Trophoblast cell (in vitro differentiated cells and primary cell): Measurements from ENCODE around the gene JARID2.
A peak's percentile ranks its signal among the peaks of the same experiment; 100 is the strongest.

ENCODE experiments used
- DNase-seq, 2 donors: peaks; one replicate each; pipeline ENCODE4 v3.0.0-alpha.2; 2016
- H2AFZ ChIP-seq: 2 replicates; pipeline ENCODE4 v1.6.1; 2013; ENCODE audit warnings: low read length, moderate library complexity, mild to moderate bottlenecking; ENCODE audit not compliant: insufficient read depth, poor library complexity
- H2AK5ac ChIP-seq: 2 replicates; pipeline ENCODE4 v1.6.1; 2013; ENCODE audit warnings: mild to moderate bottlenecking, low read length
- H2BK120ac ChIP-seq: 2 replicates; pipeline ENCODE4 v1.6.1; 2013; ENCODE audit warnings: low read length, mild to moderate bottlenecking, moderate library complexity; ENCODE audit not compliant: insufficient read depth, poor library complexity
- H2BK12ac ChIP-seq: 2 replicates; pipeline ENCODE4 v1.6.1; 2013; ENCODE audit warnings: mild to moderate bottlenecking, low read length, moderate library complexity
- H2BK5ac ChIP-seq: 2 replicates; pipeline ENCODE4 v1.6.1; 2013; ENCODE audit warnings: low read length, low read depth, moderate library complexity, mild to moderate bottlenecking; ENCODE audit not compliant: poor library complexity
- H3K14ac ChIP-seq: 2 replicates; pipeline ENCODE4 v1.6.1; 2013; ENCODE audit warnings: mild to moderate bottlenecking, low read length
- H3K18ac ChIP-seq: 2 replicates; pipeline ENCODE4 v1.6.1; 2013; ENCODE audit warnings: mild to moderate bottlenecking, low read length
- H3K23ac ChIP-seq: 2 replicates; pipeline ENCODE4 v1.6.1; 2013; ENCODE audit warnings: low read length
- H3K27ac ChIP-seq: 2 replicates; pipeline ENCODE4 v1.5.1; 2013; ENCODE audit warnings: low read depth, mild to moderate bottlenecking, inconsistent platforms, low read length, moderate library complexity
- H3K27me3 ChIP-seq: 2 replicates; pipeline ENCODE4 v1.6.1; 2013; ENCODE audit warnings: inconsistent platforms, mild to moderate bottlenecking, low read length, moderate library complexity; ENCODE audit not compliant: insufficient read depth
- H3K36me3 ChIP-seq, 2 experiments: 1 replicate in 1 of 2; 2 replicates in 1 of 2; pipeline ENCODE4 v1.6.1; 2013; ENCODE audit warnings: low read length in 2 of 2, mild to moderate bottlenecking in 2 of 2, moderate library complexity in 1 of 2; ENCODE audit not compliant: insufficient read depth in 2 of 2, control insufficient read depth in 1 of 2
- H3K4ac ChIP-seq: 2 replicates; pipeline ENCODE4 v1.6.1; 2013; ENCODE audit warnings: low read depth, mild to moderate bottlenecking, low read length, moderate library complexity
- H3K4me1 ChIP-seq, 2 experiments: 1 replicate in 1 of 2; 2 replicates in 1 of 2; pipeline ENCODE4 v1.6.1; 2013; ENCODE audit warnings: low read length in 2 of 2, mild to moderate bottlenecking in 2 of 2, moderate library complexity in 1 of 2; ENCODE audit not compliant: insufficient read depth in 2 of 2, control insufficient read depth in 1 of 2
- H3K4me2 ChIP-seq: 2 replicates; pipeline ENCODE4 v1.6.1; 2013; ENCODE audit warnings: inconsistent platforms, mild to moderate bottlenecking, low read length, moderate library complexity
- H3K4me3 ChIP-seq: 2 replicates; pipeline ENCODE4 v1.5.1; 2013; ENCODE audit warnings: mild to moderate bottlenecking, low read depth, low read length, inconsistent platforms
- H3K79me1 ChIP-seq: one replicate; pipeline ENCODE4 v1.6.1; 2013; ENCODE audit warnings: low read length
- H3K79me2 ChIP-seq: 2 replicates; pipeline ENCODE4 v1.6.1; 2013; ENCODE audit warnings: low read length, mild to moderate bottlenecking; ENCODE audit not compliant: control insufficient read depth, insufficient read depth, poor library complexity
- H3K9ac ChIP-seq: 2 replicates; pipeline ENCODE4 v1.6.1; 2013; ENCODE audit warnings: mild to moderate bottlenecking, low read length
- H3K9me3 ChIP-seq: 2 replicates; pipeline ENCODE4 v1.6.1; 2013; ENCODE audit warnings: low read depth, mild to moderate bottlenecking, control low read depth, inconsistent platforms, low read length; ENCODE audit not compliant: insufficient read depth
- H4K12ac ChIP-seq: 2 replicates; pipeline ENCODE4 v1.6.1; 2013; ENCODE audit warnings: low read depth, mild to moderate bottlenecking, low read length, moderate library complexity
- H4K8ac ChIP-seq: 2 replicates; pipeline ENCODE4 v1.6.1; 2013; ENCODE audit warnings: low read depth, mild to moderate bottlenecking, low read length, moderate library complexity
- H4K91ac ChIP-seq: one replicate; pipeline ENCODE4 v1.6.1; 2013; ENCODE audit warnings: low read depth, mild to moderate bottlenecking, low read length, moderate library complexity
- WGBS: extraction: QIAGEN DNeasy Blood & Tissue Kit; methylation state at CpG from one replicate; pipeline ENCODE4 v1.1.7; 2013; ENCODE audit warnings: missing lambda C conversion rate; ENCODE audit not compliant: insufficient read length, insufficient coverage; ENCODE audit errors: extremely low coverage; 5-methylcytosine and 5-hydroxymethylcytosine counted together

Gene JARID2

DNA sequence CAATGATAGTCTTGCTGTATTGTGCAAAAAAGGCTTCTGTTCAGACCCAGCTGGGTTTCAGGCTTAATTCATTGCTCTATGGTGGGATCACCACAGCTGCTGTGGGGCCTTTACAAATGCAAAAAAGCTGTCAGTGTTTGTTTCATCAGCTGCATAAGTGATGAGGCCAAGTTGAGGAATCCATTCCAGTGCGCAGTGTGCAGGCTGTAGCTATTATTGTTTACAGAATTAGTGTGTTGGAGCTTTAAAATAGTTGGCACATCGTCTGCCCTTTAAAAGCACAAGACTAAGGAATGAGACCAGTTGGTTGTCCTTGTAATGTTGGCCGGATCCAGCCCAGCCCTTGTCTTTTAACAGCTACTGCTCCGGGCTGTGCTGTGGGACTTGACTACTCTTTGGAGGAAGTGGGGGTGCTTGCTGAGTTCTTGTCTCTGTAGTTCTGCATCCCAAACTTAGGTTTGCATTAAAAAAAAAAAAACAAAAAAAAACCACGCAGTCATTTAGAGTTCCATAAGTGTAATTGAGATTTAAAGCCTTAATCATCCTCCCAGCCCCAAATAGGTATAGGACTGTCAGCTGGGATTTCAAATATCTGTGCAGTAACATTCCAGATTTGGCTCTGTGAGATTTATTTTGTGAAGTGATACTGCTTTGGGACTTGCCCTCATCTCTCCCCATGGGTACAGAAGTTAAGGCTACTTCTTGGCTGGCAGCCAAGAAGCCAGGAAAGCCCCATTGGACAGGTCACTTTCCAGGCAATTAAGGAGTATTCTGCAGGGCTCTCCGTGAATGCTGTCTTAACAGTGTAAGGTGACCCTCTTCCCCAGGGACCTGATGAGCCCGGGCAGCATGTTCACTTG lies 19.3 kb downstream of the JARID2 start:
- H3K18ac ChIP-seq = no peak overlapping the region
- H4K12ac ChIP-seq = no peak overlapping the region
- H2BK120ac ChIP-seq = no peak overlapping the region
- peak overlapping the region; percentile 3 for H3K4me3 ChIP-seq
- H4K91ac ChIP-seq = no peak overlapping the region
- peak overlapping the region; percentile 35 for H2AFZ ChIP-seq
- no peak overlapping the region for H3K23ac ChIP-seq
- H3K9me3 ChIP-seq = no peaks in the 10 kb centered on the region
- no peak for DNase-seq
- H3K14ac ChIP-seq = no peak overlapping the region
- peaks cover 7% of the 10 kb centered on the region for H3K79me2 ChIP-seq
- peaks cover 3 to 18% of the 10 kb centered on the region in 2 experiments for H3K4me1 ChIP-seq
- no peaks in the 10 kb centered on the region for H3K27me3 ChIP-seq
- H3K36me3 ChIP-seq = peaks cover 0 to 2% of the 10 kb centered on the region in 2 experiments
- no peak overlapping the region for H2BK5ac ChIP-seq
- H3K4me2 ChIP-seq = no peak overlapping the region
- H3K9ac ChIP-seq = no peak overlapping the region
- H2BK12ac ChIP-seq = no peak overlapping the region
- H4K8ac ChIP-seq = no peak overlapping the region
- H3K27ac ChIP-seq = no peak overlapping the region
- H3K4ac ChIP-seq = peak overlapping the region; percentile 58
- no CpG with 5 or more reads among the region's 7 CpGs for WGBS
- H3K79me1 ChIP-seq = no peaks in the 10 kb centered on the region
- H2AK5ac ChIP-seq = no peak overlapping the region

DNA sequence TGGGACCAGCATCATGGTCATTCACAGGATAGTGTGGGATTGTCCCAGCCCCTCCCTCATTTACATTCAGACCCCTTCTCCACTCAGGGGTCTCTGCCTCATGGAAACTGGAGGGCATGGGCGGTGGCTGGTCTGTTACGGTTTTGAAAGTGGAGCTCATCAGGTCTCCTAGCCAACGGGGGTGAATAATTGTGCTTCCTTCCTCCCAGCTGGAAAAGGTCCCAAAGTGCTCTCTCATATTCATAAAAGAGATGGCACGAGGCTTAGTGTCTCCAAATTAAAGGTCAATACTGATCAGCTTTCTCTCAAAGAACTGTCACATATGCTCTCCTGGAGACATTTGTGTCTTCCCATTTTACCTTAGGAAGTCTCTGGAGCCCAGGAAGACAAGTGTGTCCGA lies 19.9 kb downstream of the JARID2 start:
- no peak overlapping the region for H2BK12ac ChIP-seq
- H3K9me3 ChIP-seq = no peaks in the 10 kb centered on the region
- no CpG with 5 or more reads among the region's 5 CpGs for WGBS
- H2BK5ac ChIP-seq = no peak overlapping the region
- H3K36me3 ChIP-seq = peaks cover 0 to 2% of the 10 kb centered on the region in 2 experiments
- no peaks in the 10 kb centered on the region for H3K79me1 ChIP-seq
- H3K79me2 ChIP-seq = peaks cover 7% of the 10 kb centered on the region
- DNase-seq = no peak
- H3K9ac ChIP-seq = no peak overlapping the region
- no peak overlapping the region for H3K4me2 ChIP-seq
- no peak overlapping the region for H4K12ac ChIP-seq
- no peak overlapping the region for H3K27ac ChIP-seq
- no peak overlapping the region for H4K91ac ChIP-seq
- H3K27me3 ChIP-seq = no peaks in the 10 kb centered on the region
- H3K18ac ChIP-seq = no peak overlapping the region
- H2BK120ac ChIP-seq = no peak overlapping the region
- no peak overlapping the region for H3K14ac ChIP-seq
- peak overlapping the region; percentile 3 for H3K4me3 ChIP-seq
- H4K8ac ChIP-seq = no peak overlapping the region
- H3K4ac ChIP-seq = peak overlapping the region; percentile 58
- peak overlapping the region; percentile 35 for H2AFZ ChIP-seq
- no peak overlapping the region for H2AK5ac ChIP-seq
- no peak overlapping the region for H3K23ac ChIP-seq
- peaks cover 3 to 18% of the 10 kb centered on the region in 2 experiments for H3K4me1 ChIP-seq

DNA sequence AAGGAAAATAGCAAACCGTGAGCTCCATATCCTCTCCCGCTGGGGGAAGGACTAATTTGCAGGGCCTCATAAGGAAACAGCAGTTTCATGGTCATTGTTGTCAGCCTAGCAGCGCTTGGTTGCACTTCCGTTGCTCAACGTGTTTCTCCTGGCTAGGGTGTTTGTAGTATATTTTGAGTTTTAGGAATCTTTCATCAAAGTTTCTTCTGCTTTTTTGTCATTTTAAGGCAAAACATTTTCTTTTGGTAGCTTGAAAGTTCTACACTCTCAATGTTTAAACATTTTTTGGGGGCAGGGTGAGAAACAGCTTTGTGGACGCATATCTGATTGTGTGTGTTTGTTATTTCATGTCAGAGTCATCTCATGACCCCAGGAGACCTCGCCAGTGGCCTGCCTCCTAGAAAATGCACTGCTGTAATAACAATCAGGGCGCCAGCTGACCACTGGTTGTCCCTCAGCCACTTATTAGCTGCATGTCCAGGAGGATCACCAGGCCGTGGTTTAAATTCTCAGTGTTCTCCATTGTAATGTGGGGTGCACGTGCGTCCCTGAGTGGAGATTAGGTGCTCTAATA lies 20.6 kb downstream of the JARID2 start:
- no peak overlapping the region for H3K14ac ChIP-seq
- no peak overlapping the region for H3K23ac ChIP-seq
- no peaks in the 10 kb centered on the region for H3K27me3 ChIP-seq
- H3K4me1 ChIP-seq = peaks cover 3 to 18% of the 10 kb centered on the region in 2 experiments
- no peak overlapping the region for H3K9ac ChIP-seq
- DNase-seq = peak; percentile 57 to 63
- H3K79me1 ChIP-seq = no peaks in the 10 kb centered on the region
- no peak overlapping the region for H4K91ac ChIP-seq
- no peak overlapping the region for H4K8ac ChIP-seq
- no peak overlapping the region for H3K27ac ChIP-seq
- H3K79me2 ChIP-seq = peaks cover 7% of the 10 kb centered on the region
- no peak overlapping the region for H2BK12ac ChIP-seq
- no peak overlapping the region for H2AK5ac ChIP-seq
- H2AFZ ChIP-seq = no peak overlapping the region
- no peak overlapping the region for H3K4me2 ChIP-seq
- H2BK5ac ChIP-seq = no peak overlapping the region
- H4K12ac ChIP-seq = no peak overlapping the region
- WGBS = no CpG with 5 or more reads among the region's 11 CpGs
- H2BK120ac ChIP-seq = no peak overlapping the region
- no peak overlapping the region for H3K18ac ChIP-seq
- no peak overlapping the region for H3K4ac ChIP-seq
- no peaks in the 10 kb centered on the region for H3K9me3 ChIP-seq
- H3K36me3 ChIP-seq = peaks cover 0 to 2% of the 10 kb centered on the region in 2 experiments
- no peak overlapping the region for H3K4me3 ChIP-seq

DNA sequence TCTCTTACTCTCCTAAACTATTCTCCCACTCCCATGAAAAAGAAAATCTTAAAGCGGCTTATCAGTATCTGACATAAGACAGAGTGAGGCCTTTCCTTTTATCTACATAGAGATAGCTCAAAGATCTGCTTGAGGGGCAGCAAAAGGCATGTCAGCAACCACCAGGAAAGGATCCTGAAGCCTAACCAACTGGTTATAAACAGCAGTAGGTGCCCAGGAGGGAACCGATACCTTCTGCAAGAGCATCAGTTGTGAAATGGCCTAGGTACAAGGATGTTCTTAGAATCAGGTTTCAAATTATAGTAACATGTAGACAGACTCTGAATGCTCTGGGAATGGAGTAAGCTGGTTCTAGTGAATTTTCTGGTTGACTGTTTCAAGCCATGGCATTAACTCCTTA lies 21.4 kb downstream of the JARID2 start:
- Histone ChIP-seq H2BK5ac (no peak overlapping the region), H2BK120ac (no peak overlapping the region), H3K4me3 (no peak overlapping the region), H3K4ac (peak overlapping the region; percentile 88), H4K12ac (no peak overlapping the region), H2BK12ac (no peak overlapping the region), H3K9ac (no peak overlapping the region), H2AFZ (no peak overlapping the region), H3K9me3 (no peaks in the 10 kb centered on the region), H3K4me2 (no peak overlapping the region), H4K91ac (no peak overlapping the region), H3K18ac (no peak overlapping the region), H3K36me3 (peaks cover 0 to 2% of the 10 kb centered on the region in 2 experiments), H2AK5ac (no peak overlapping the region), H3K79me1 (no peaks in the 10 kb centered on the region), H3K79me2 (peaks cover 7% of the 10 kb centered on the region), H3K27me3 (no peaks in the 10 kb centered on the region), H3K14ac (no peak overlapping the region), H3K27ac (no peak overlapping the region), H3K23ac (no peak overlapping the region), H3K4me1 (peaks cover 3 to 17% of the 10 kb centered on the region in 2 experiments), H4K8ac (no peak overlapping the region)
- no CpG with 5 or more reads among the region's 2 CpGs for WGBS
- DNase-seq = no peak
